ENCODE results near the gene PCP2. TPM values are rescaled to one million over a fixed set of nuclear protein-coding genes. Genes with fewer than 3 reads are reported as not detected.
A peak's percentile ranks its signal among the peaks of the same experiment; 100 is the strongest.

Gene PCP2
- total and polyA plus RNA-seq, 2 donors (not counting 1 experiment from before 2014, with no cell fraction given): not detected

- Histone ChIP-seq H3K4me2 (ENCODE audit: extremely low read depth, insufficient read depth, low read length) (peak overlapping the region; percentile 68), H3K4me1 (ENCODE audit: control insufficient read depth, extremely low read depth, insufficient read depth, low read length) (peaks cover 3% of the 10 kb centered on the region), H2AFZ (ENCODE audit: low read length) (peak overlapping the region; percentile 77), H3K9me3 (ENCODE audit: control insufficient read depth, insufficient read depth, low read depth, low read length) (no peaks in the 10 kb centered on the region), H3K27me3 (ENCODE audit: control insufficient read depth, insufficient read depth, low read length) (no peaks in the 10 kb centered on the region), H3K79me2 (ENCODE audit: control insufficient read depth, insufficient read depth, low read length) (no peaks in the 10 kb centered on the region), H3K36me3 (ENCODE audit: control insufficient read depth, insufficient read depth, low read length) (no peaks in the 10 kb centered on the region), H3K4me3 (replicated peaks in 1 of 4; ENCODE audit: control extremely low read depth in 1 of 4, insufficient read depth in 1 of 4, low read depth in 3 of 4, low read length in 4 of 4) (peak overlapping the region in 2 of 4 experiments; percentile 35 to 51), H3K9ac (ENCODE audit: insufficient read depth, low read length) (no peak overlapping the region), H3K27ac (ENCODE audit: insufficient read depth, low read length) (no peak overlapping the region), H4K20me1 (ENCODE audit: control insufficient read depth, extremely low read depth, insufficient read depth, low read length) (no peaks in the 10 kb centered on the region)
- DNase-seq (ENCODE audit: low read depth in 2 of 2): peak; percentile 45 to 87
- no peak for TF ChIP-seq EZH2 (IDR thresholded peaks at IDR 0.05; ENCODE audit: low read length, missing control alignments)
- peak; percentile 93 to 96 for TF ChIP-seq CTCF (conservative IDR thresholded peaks at IDR 0.05 in 1 of 2, IDR thresholded peaks at IDR 0.05 in 1 of 2; ENCODE audit: low read depth in 1 of 2, low read length in 2 of 2)
These were observed 18.6 kb upstream of the PCP2 start for GRCh38 chr19:7652061-7652641.

- no peak overlapping the region for H2AFZ ChIP-seq (ENCODE audit: low read length)
- no peak overlapping the region for H3K4me3 ChIP-seq (replicated peaks in 1 of 4; ENCODE audit: control extremely low read depth in 1 of 4, insufficient read depth in 1 of 4, low read depth in 3 of 4, low read length in 4 of 4)
- no peaks in the 10 kb centered on the region for H3K79me2 ChIP-seq (ENCODE audit: control insufficient read depth, insufficient read depth, low read length)
- no peak overlapping the region for H3K27ac ChIP-seq (ENCODE audit: insufficient read depth, low read length)
- H3K27me3 ChIP-seq (ENCODE audit: control insufficient read depth, insufficient read depth, low read length): no peaks in the 10 kb centered on the region
- H4K20me1 ChIP-seq (ENCODE audit: control insufficient read depth, extremely low read depth, insufficient read depth, low read length): no peaks in the 10 kb centered on the region
- H3K4me2 ChIP-seq (ENCODE audit: extremely low read depth, insufficient read depth, low read length): no peak overlapping the region
- H3K9ac ChIP-seq (ENCODE audit: insufficient read depth, low read length): no peak overlapping the region
- TF ChIP-seq CTCF (conservative IDR thresholded peaks at IDR 0.05 in 1 of 2, IDR thresholded peaks at IDR 0.05 in 1 of 2; ENCODE audit: low read depth in 1 of 2, low read length in 2 of 2) (no peak), EZH2 (IDR thresholded peaks at IDR 0.05; ENCODE audit: low read length, missing control alignments) (no peak)
- H3K36me3 ChIP-seq (ENCODE audit: control insufficient read depth, insufficient read depth, low read length): no peaks in the 10 kb centered on the region
- H3K4me1 ChIP-seq (ENCODE audit: control insufficient read depth, extremely low read depth, insufficient read depth, low read length): peaks cover 3% of the 10 kb centered on the region
- no peak for DNase-seq (ENCODE audit: low read depth in 2 of 2)
- no peaks in the 10 kb centered on the region for H3K9me3 ChIP-seq (ENCODE audit: control insufficient read depth, insufficient read depth, low read depth, low read length)
These were observed 16.6 kb upstream of the PCP2 start for GRCh38 chr19:7650148-7650547.

GRCh38 chr19:7648265-7649014, 14.9 kb upstream of the PCP2 start:
- DNase-seq (ENCODE audit: low read depth in 2 of 2): no peak
- TF ChIP-seq CTCF (conservative IDR thresholded peaks at IDR 0.05 in 1 of 2, IDR thresholded peaks at IDR 0.05 in 1 of 2; ENCODE audit: low read depth in 1 of 2, low read length in 2 of 2) (no peak), EZH2 (IDR thresholded peaks at IDR 0.05; ENCODE audit: low read length, missing control alignments) (no peak)
- Histone ChIP-seq H3K4me2 (ENCODE audit: extremely low read depth, insufficient read depth, low read length) (no peak overlapping the region), H3K27me3 (ENCODE audit: control insufficient read depth, insufficient read depth, low read length) (no peaks in the 10 kb centered on the region), H3K79me2 (ENCODE audit: control insufficient read depth, insufficient read depth, low read length) (no peaks in the 10 kb centered on the region), H3K9me3 (ENCODE audit: control insufficient read depth, insufficient read depth, low read depth, low read length) (no peaks in the 10 kb centered on the region), H2AFZ (ENCODE audit: low read length) (no peak overlapping the region), H4K20me1 (ENCODE audit: control insufficient read depth, extremely low read depth, insufficient read depth, low read length) (no peaks in the 10 kb centered on the region), H3K9ac (ENCODE audit: insufficient read depth, low read length) (no peak overlapping the region), H3K4me3 (replicated peaks in 1 of 4; ENCODE audit: control extremely low read depth in 1 of 4, insufficient read depth in 1 of 4, low read depth in 3 of 4, low read length in 4 of 4) (no peak overlapping the region), H3K4me1 (ENCODE audit: control insufficient read depth, extremely low read depth, insufficient read depth, low read length) (peaks cover 3% of the 10 kb centered on the region), H3K27ac (ENCODE audit: insufficient read depth, low read length) (no peak overlapping the region), H3K36me3 (ENCODE audit: control insufficient read depth, insufficient read depth, low read length) (no peaks in the 10 kb centered on the region)

All from fibroblast of lung (primary cell).